ENCODE data around the gene MFSD6L. TPM values are rescaled to one million over a fixed set of nuclear protein-coding genes. Genes with fewer than 3 reads are reported as not detected.

Gene MFSD6L
- total RNA-seq, 1 donor from 2014 or later, result 3.1 TPM

DNA sequence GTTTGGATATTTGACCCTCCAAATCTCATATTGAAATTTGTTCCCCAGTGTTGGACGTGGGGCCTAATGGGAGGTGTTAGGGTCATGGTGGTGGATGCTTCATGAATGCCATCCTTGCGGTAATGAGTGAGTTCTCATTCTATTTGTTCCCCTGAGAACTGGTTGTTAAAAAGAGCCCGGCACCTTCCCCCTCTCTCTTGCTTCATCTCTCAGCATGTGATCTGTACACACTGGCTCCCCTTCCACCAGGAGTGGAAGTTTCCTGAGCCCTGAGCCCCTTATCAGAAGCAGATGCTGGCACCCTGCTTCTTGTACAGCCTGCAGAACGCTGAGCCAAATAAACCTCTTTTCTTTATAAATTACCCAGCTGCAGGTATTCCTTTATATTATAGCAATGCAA lies 42.7 kb upstream of the MFSD6L start:
- no peak overlapping the region for H3K27ac Mint-ChIP-seq
- no peaks in the 10 kb centered on the region for H3K36me3 Mint-ChIP-seq
- no peak overlapping the region for H3K4me3 Mint-ChIP-seq
- peaks cover 8% of the 10 kb centered on the region for H3K9me3 Mint-ChIP-seq
- peaks cover 11% of the 10 kb centered on the region for H3K27me3 Mint-ChIP-seq
- no peak for TF ChIP-seq CTCF (conservative IDR thresholded peaks at IDR 0.05)
- DNase-seq (ENCODE audit: extremely low spot score, unreplicated experiment), result no peak
- peaks cover 10% of the 10 kb centered on the region for H3K4me1 Mint-ChIP-seq (ENCODE audit: unreplicated experiment)

DNA sequence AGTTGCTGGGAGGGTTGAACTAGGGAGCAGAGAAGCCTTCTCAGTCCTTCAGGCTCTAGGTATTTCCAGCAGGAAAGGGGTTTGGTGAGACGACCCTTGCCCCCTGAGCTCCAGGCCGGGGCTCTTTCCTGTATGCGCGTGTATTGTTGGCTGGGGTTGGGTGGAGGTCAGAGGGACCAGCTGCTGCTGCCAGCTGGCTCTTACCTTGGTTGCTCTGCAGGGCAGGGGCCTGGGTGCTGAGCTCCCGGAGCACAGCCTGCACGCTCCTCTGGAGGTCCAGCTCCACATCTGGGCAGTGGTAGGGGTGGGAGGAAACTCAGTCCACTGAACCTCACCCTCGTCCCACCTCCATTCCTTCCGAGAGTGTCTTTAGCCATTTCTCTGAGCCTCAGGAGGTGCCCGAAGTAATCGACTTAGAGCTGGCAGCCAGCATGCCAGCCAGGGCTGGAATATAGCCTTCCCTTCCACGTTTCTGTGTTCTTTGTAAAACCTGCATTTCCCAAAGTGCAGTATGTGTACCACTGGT lies 40.3 kb upstream of the MFSD6L start:
- H3K4me1 Mint-ChIP-seq (ENCODE audit: unreplicated experiment), result peaks cover 10% of the 10 kb centered on the region
- no peak for TF ChIP-seq CTCF (conservative IDR thresholded peaks at IDR 0.05)
- H3K4me3 Mint-ChIP-seq, result no peak overlapping the region
- no peak overlapping the region for H3K27ac Mint-ChIP-seq
- no peaks in the 10 kb centered on the region for H3K36me3 Mint-ChIP-seq
- peaks cover 15% of the 10 kb centered on the region for H3K27me3 Mint-ChIP-seq
- no peak for DNase-seq (ENCODE audit: extremely low spot score, unreplicated experiment)
- H3K9me3 Mint-ChIP-seq, result no peaks in the 10 kb centered on the region

DNA sequence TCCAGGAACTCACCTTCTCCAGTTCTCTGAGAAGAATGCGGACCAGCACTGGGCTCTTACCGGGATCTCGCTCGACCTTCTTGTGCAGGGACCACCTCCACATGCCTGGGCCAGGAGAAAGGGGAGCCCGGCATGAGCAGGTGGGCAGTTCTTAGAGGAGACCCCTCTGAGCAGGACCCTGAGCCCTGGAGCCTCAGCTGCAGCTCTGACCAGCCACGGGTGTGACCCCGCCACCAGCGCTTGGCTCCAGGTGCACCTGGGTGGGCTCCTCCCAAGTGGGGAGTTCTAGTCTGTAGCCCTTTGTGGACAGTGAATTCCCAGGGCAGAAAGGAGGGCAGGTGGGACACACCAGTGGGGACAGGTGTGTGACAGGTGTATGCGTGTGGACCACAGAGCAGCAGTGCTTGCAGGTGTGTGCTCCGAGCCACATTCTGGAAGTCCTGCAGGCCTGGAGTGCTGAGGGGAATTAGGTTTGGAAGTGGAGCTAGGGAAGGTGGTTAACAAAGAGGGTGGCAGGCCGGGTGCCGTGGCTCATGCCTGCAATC lies 39.5 kb upstream of the MFSD6L start:
- TF ChIP-seq CTCF (conservative IDR thresholded peaks at IDR 0.05), result no peak
- Mint-ChIP-seq H3K36me3 (no peaks in the 10 kb centered on the region), H3K9me3 (no peaks in the 10 kb centered on the region), H3K27ac (no peak overlapping the region), H3K27me3 (peaks cover 15% of the 10 kb centered on the region), H3K4me3 (no peak overlapping the region), H3K4me1 (ENCODE audit: unreplicated experiment) (peaks cover 10% of the 10 kb centered on the region)
- no peak for DNase-seq (ENCODE audit: extremely low spot score, unreplicated experiment)

GRCh38 chr17:8837563-8838075 lies 38.5 kb upstream of the MFSD6L start:
- H3K9me3 Mint-ChIP-seq, result no peaks in the 10 kb centered on the region
- no peaks in the 10 kb centered on the region for H3K36me3 Mint-ChIP-seq
- H3K4me1 Mint-ChIP-seq (ENCODE audit: unreplicated experiment), result peaks cover 6% of the 10 kb centered on the region
- peak; percentile 62 for DNase-seq (ENCODE audit: extremely low spot score, unreplicated experiment)
- no peak overlapping the region for H3K4me3 Mint-ChIP-seq
- H3K27me3 Mint-ChIP-seq, result peaks cover 15% of the 10 kb centered on the region
- no peak overlapping the region for H3K27ac Mint-ChIP-seq
- TF ChIP-seq CTCF (conservative IDR thresholded peaks at IDR 0.05), result no peak

GRCh38 chr17:8836821-8837562 lies 37.8 kb upstream of the MFSD6L start:
- peaks cover 15% of the 10 kb centered on the region for H3K27me3 Mint-ChIP-seq
- H3K36me3 Mint-ChIP-seq, result no peaks in the 10 kb centered on the region
- peaks cover 6% of the 10 kb centered on the region for H3K4me1 Mint-ChIP-seq (ENCODE audit: unreplicated experiment)
- H3K9me3 Mint-ChIP-seq, result no peaks in the 10 kb centered on the region
- no peak overlapping the region for H3K4me3 Mint-ChIP-seq
- peak; percentile 57 for DNase-seq (ENCODE audit: extremely low spot score, unreplicated experiment)
- TF ChIP-seq CTCF (conservative IDR thresholded peaks at IDR 0.05), result no peak
- H3K27ac Mint-ChIP-seq, result no peak overlapping the region
